ENCODE data around the gene COG5.
"Not testable (repeated sequence)": the region's sequence is repeated elsewhere in the genome, so short reads cannot be mapped to it uniquely, and the experiment has no call there.

COG5 gene

DNA sequence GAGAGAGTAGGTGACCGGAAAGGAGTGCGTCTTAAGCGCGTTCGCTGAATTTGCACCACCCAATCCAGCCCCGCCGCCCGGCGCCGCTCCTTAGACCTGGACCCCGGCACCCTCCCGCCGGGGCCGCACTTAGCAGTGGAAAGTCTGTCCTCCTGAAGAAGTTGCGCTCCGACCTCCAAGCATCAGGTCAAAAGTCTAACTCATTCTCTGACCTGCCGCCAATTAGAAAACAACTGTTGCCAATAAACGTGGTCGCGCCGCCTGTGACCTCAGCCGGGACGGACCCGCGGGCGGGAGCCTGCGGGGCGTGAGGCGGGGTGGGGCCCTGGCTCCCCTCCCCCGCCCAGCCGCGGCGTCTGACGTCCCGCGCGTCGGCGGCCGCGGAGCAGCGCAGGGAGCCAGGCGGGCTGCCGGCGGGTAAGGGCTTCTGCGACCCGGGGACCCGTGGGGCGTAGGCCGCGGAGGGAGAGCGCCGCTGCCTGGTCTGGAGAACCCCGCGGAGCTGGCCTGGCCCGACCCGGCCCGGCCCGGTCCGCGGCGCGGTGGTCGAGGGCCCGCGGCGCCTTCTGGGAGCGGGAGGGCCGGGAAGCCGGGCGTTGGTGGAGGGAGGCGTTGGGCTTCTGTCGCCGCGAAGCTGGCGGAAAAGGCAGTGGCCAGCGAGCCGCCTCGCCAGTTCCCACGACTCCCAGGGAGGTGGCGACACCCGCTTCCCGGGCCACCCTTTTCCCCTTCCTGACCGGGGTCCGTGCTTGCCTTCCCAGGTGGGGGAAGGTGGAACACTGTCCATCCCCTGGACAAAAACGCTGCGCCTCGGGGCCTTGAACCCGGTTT is 16.4 kb upstream of the COG5 start, which contains the start of gene BCAP29:
BCAP29 (plus strand) TSS at position 362 of the 831 bp plus-strand sequence. CDS start 527 bp downstream, outside the sequence.
- DNase-seq = peak; percentile 29 to 76

DNA sequence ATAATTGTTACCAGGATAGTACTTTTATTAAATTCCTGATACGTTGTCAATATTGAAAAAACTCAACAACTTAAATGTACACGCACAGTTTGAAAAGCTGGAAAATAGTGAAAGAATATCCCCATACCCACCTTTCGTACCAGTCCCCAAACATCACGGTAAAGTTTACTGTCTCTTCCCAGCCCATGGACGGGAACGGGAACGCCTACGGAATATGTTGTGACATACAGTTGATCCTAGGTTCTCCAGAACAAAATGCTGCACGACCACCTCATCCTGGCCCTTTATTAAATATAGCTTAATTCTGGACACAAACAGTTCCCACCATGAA is 15.8 kb upstream of the COG5 start:
- DNase-seq = no peak

DNA sequence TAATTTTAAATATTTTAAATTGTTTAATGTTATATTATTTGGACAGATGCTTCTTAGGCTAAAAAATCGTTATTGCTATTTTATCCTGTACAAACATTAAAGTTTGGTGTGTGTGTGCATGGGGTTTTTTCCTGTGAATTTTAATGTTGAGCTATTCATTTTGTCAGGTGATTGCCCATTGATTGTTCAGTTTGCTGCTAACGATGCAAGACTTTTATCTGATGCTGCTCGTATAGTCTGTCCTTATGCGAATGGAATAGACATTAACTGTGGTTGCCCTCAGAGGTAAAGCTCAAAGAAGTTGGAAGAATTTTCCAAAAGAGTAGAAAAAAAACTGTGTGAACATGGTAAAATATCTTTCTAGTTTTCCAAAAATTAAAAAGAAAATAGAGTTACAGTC is 9.8 kb upstream of the COG5 start:
- no peak for DNase-seq

DNA sequence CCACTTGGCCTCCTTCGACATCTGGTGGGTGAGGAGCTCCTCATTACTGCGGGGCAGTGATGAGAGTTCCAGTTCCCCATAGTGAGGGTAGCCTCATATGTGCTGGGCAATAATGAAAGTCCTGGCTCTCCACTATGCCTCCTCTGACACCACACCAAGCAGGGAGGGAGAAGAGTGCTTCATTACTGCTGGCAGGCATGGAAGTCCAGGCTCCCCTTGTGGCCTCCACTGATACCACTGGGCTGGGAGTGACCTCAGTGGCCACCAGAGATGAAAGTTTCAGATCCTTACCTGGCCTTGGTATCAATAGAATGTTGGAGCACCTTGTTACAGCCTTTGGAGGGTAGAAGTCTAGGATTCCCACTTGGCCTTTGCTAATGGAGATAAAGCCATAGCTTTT is 6.6 kb upstream of the COG5 start:
- DNase-seq = no peak

DNA sequence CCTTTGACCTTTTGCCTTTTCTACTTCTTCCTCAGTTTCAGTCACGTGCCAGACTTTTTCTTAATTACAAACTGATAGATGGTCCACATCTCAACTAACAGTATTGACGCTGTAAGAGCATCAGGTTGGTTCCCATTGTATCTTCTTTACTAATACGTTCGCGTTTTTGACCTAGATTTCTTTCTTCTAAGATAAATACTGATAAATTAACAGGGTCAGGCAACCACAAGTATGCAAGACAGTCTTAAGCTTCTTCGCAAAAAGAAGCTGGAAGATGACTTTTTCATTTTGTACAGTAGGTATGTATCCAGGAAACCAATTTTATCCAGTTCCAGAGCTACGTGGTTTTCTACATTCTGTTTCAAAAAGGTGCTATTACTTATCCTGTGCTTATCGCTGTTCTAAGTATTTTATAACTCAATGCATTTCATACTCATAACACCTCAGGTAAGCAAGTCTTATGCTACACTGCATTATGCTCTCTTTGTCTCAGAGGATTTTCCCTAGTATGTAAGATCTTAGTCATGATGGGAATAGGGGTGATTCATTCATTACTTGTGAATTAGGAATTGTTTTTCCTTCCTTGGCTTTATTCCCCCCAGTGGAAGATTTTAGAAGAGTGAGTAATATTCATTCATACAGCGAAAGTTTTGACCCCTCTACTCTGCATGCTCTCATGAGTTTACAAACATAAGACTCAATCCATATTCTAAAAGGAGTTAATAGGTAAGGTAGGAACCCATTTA is 1.0 kb upstream of the COG5 start:
- DNase-seq = no peak

DNA sequence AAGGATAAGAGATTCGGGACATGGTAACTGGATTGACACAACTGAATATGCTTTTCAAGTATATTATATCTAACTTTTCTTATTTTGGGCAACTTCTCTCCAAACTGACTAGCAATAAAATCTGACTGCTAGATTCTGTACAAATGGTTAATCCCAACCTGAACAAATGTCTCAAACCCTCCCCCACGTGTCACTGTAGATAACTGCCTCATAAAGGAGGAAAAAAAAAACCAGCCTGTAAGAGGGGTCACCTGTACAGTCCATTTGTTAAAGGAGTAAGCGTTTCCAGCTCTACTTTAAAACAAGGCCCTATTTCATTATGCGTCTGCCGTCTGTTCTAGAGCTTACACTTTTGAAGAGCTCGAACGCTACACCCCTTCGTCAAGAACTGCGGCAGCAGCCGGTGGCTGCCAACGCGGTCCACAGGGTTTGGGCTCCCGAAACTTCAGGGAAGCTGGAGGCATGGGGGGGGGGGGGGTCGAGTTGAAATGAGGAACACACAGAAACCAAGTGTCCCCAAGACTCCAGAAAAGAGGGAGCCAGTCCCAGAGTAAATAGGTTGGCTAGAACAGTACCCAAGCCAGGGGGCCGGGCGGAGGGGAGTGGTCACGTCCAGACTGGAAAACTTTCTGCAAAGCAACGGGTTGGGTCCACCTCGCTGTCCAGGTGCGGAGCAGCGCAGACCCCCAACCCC is 492 bp downstream of the COG5 start:
- DNase-seq = no peak

DNA sequence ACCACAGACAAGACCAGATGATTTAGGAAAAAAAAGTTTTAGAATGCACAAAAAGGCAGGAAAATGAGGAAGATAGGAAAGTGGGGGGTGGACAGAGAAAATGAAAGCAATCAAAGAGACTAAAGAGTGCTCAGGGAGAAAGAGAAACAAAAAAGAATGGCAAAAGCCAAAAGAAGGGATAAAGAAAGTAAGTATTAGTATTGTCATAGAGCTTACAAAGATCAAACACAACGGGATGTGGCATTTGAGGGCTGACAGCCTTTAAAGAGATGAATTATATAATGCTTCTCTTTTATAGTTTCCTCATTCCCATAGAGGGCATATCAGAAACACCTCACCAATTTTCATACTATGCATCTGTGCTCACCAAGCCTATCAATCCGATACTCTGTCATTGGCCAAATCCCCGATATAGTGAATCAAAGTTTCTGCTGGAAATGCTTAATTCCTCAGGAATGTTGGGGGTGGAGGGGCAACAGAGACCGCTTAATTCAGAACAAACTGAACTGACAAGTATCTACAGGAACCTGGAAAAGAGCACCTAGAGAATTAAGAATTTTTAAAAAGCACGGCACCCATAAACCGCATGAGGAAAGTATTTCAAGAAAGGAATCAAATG is 2.7 kb downstream of the COG5 start:
- peak in 1 of 2 donors; percentile 77 for DNase-seq

DNA sequence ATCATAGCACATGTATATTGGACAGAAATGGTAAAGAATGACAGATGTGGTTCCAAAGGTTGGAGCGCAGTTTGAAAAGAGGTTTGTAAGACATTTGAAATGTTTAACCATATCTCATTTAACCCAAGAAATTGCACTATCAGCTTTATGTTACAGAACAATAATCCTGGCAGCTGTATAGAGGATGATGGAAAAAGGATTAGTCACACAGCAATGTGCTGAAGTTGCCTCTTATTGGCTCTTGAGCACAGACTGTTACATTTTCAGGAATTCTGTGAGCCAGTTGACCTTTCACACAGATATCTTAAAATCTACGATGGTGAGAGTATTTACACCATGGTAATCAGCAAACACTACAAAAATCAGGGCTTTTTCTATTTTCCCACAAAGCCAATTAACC is 3.9 kb downstream of the COG5 start:
- DNase-seq = no peak

DNA sequence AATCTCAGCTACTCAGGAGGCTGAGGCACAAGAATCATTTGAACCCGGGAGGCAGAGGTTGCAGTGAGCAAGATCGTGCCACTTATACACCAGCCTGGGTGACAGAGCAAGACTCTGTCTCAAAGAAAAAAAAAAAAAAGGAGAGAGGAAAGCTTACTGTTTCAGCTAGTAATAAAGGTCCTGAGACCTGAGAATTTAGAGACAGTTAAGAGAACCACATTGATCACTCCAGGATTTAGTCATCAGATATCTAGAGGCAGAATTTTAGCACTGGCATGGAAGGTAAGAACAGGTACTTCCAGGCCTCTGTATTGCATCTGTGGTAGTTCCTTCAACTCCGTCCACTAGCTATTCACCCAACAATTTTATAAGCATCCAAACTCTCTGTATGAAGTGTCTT is 7.8 kb downstream of the COG5 start:
- no peak for DNase-seq

DNA sequence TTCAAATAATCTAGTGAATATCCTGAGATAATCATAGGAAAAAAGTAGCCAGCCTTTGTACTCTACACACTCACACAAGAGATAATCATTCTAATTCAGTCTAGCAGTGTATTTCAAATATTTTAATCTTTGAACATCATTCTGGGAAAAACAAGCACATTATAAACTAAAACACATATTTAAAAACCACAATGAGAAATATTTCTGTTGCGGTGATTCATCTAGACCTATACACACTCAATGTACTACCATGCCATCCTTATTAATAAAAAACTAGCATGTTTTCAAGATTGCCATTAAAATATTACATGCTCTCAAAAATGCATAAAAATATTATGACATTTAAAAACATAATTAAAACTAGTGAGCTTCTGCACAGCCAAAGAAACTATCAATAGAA is 11.8 kb downstream of the COG5 start:
- no peak for DNase-seq

DNA sequence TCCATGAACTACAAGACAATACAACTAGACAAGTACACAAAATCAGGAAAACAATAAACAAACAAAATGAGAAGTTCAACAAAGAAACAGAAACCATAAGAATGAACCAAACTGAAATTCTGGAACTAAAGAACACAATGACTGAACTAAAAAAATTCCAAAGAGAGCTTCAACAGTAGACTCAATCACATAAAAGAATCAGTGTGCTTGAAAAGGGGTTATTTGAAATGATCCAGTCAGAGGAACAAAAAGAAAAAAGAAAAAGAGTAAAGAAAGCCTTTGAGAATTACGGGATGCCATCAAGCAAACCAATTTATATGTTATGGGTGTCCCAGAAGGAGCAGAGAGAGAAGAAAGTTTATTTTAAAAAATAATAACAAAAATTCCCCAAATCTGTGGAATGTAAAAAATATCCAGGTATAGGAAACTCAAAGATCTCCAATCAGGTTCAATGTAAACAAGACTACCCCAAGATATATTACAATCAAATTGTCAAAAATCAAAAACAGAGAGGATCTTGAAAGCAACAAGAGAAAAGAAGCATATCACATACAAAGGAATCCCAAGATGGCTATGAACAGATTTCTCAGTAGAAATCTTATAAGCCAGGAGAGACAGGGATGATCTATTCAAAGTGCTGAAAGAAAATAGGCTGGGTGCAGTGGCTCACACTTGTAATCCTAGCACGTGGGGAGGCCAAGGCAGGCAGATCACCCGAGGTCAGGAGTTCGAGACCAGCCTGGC is 18.7 kb downstream of the COG5 start:
- DNase-seq = no peak

DNA sequence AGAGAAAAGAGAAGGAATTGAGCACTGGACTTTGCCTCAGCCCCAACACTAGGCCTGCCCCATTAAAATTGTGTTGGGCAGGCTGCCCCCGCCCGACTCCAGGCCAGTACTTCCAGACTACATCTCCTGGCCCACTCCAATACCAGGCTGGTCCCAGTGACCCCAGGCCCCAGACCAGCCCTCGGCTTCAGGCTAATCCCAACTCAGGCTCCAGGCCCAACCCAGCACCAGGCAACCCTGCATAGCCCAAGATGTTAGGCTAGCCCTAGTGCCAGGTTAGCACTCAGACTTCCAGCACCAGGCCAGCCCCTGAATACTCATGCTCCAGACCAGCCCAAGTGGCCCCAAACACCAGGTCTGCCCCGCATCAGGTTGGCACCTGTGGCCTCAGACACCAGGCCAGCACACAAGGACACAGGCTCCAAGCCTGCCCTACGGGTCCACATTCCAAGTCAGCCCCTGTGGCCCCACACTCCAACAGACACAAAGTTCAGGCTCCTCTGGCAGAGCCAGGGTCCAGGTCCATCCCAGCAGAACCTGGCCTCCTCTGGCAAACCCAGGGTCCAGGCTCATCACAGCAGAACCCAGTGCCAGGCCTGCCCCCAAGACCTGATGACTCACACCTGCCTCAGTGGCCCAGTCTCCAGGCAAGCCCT is 20.3 kb downstream of the COG5 start:
- no peak for DNase-seq

DNA sequence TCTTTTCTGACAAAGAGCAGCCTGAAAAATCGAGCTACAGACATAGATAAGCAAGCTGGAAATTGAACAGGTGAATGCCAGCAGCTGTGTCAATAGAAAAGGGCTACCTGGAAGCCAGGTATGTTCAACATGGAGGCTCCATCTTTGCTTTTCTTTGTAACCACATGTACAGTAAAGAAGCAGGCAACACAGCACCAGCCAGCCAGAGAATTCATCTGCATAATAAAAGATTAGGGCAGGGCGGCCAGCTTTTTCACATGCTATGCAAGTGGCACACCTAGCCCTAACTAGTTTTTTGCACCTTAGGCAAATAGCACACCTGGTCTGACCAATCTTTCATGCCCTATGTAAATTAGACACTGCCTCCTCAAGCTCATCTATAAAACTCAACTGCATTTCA is 25.7 kb downstream of the COG5 start:
- no peak for DNase-seq

DNA sequence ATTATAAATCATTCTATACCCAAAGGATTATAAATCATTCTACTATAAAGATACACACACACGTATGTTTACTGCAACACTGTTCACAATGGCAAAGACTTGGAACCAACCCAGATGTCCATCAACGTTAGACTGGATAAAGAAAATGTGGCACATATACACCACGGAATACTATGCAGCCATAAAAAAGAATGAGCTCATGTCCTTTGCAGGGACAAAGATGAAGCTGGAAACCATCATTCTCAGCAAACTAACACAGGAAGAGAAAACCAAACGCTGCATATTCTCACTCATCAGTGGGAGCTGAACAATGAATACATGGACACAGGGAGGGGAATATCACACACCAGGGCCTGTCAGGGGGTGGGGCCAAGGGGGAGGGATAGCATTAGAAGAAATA is 26.5 kb downstream of the COG5 start:
- DNase-seq = not testable (repeated sequence)

DNA sequence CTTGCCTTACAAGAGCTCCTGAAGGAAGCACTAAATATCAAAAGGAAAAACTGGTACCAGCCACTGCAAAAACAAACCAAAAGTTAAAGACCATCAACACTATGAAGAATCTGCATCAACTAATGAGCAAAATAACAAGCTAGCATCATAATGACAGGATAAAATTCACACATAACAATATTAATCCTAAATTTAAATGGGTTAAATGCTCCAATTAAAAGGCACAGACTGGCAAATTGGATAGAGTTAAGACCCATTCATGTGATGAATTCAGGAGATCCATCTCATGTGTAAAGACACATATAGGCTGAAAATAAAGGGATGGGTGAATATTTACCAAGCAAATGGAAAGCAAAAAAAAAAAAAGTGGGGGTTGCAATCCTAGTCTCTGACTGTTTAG is 29.6 kb downstream of the COG5 start:
- no peak for DNase-seq

DNA sequence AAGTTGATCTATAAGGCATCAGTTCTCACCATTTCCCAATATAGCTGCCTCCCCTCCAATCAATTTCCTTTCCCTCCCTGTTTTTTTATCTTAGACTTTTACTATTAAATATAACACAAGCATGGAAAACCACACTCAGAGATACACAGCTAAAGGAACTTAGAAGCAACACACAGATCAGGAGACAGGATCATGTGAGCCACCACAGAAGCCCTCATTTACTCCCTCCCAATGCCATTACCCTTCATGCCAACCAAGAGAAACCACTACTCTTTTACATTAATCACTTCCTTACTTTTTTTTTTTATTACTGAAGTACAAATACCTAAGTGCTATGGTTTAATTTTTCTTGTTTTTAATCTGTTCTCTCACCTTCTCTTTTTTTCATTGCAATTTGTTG is 33.0 kb downstream of the COG5 start:
- DNase-seq = no peak

DNA sequence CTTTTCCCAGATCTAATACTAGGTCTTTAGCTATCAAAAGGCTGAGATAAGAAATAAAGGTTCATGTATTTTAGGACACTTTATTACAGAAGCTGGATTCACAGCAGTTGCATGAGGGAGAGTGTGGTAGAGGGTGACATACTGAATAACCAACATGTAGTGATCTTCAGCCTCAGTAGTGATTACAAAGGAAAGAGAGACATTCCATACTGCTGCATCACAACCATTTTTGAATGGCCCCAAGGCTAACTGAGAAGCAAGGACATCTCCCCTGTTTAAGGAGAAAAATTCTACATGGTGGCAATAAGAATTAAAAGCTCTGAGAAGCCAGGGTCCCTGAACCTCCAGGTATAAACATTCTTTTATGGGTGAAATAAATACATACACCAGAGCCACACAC is 35.3 kb downstream of the COG5 start:
- no peak for DNase-seq

DNA sequence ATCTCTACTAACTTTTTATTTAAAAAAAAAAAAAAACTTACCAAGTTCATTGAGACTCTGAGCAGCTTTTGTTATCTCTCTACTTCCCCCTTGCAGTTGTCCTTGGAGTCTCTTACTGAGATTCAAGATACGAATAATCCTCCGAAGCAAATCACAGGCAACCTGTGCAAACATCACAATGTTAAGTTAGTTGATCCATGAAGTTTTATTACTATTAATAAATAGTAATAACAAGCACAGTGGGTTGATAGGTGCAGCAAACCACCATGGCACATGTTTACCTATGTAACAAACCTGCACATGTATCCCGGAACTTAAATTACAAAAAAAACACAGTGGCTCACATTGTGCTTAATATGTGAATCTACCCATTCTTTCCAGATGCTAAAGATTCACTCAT is 36.5 kb downstream of the COG5 start:
- DNase-seq = no peak

DNA sequence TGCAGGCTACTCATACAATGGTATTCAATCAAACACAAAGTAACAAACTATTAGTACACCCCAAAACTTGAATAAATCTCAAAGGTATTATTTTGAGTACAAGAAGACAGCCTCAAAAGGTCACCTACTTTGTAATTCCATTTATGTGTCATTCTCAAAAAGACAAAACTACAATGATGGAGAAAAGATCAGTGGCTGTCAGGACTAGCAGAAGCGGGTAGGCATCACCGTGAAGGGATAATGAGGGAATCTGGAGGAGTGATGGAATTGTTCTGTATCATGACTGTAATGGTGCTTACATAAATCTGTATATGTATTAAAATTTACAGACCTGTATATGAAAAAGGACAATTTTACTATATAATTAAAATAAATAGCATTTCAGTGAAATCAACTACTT is 37.0 kb downstream of the COG5 start:
- no peak for DNase-seq

DNA sequence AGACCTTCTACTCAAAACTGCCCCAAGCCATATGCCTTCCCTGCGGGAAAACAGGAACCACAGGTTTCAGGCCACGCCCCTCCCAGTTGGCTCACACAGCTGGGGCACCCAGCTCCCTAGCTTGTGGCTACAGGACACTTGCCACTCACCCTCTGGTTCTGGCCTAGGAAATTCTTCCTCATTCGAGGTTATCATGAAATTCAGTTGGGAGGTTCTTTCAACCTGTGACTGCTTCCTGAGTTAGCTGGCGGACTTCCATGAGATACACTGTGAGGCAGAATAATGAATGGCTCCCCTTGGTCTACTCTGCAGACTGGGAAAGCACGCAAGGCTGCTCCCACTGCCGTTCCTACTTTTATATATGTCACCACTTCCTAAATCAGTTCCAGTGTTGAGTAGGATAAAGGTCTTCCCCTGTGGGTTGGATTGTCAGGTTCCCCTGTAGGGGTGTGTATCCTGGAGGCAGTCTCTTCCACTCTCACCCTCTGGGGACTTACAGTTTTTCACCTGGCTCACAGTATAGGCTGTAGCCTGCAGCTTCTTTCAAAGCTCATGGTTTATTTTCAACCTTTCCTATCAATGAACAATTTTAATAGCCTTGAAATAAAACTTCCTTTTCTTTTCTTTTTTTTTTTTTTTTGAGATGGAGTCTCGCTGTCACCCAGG is 56.9 kb downstream of the COG5 start:
- DNase-seq = no peak

DNA sequence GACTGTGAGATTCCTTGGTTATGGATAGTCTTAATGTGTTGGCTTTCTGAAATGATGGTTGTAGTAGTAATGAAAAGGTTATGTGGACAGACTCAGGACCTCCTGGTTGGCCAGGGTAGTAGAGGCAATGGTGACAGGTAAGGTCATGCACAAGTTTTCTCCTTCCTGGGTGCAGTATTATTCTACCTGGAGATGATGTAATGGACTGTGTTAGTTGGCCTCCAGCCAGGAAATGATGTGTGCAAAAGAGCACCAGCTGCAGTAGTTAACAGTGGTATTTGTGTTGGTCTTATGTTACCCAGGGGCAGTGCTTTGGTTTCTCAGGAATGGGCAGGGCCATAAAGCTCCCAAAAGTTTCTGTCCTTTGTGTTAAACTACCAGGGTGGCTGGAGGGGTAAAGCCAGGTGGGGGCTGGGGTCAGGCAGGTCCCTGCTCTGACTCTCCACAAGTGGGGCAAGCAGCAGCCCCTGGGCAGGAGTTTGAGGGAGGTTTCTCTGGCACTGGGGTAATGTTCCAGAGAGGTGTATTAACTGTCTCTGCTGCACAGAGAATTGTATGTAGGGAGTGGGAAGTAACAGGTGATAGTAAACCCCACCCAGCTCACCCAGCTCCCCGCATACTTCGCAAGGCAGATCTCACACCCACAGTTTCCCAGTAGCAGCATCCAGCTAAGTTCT is 57.6 kb downstream of the COG5 start:
- DNase-seq = no peak

All from bone marrow (tissue), 2 donors.